HEK293 (cell line): ENCODE results near the gene FSTL5.

Experiments
- BCL11B ChIP-seq: fragments of 450-650 bp; formaldehyde crosslinking; IDR thresholded peaks from 2 replicates; pipeline ENCODE4 v1.5.1; 2016; ENCODE audit warnings: low read depth, missing biosample characterization, missing genetic modification characterization
- TF ChIP-seq, protein P1 (sequence below): fragments of 450-650 bp; formaldehyde crosslinking; IDR thresholded peaks from 2 replicates; pipeline ENCODE4 v1.5.1; 2016; ENCODE audit warnings: missing biosample characterization, missing genetic modification characterization, borderline replicate concordance

DNA sequence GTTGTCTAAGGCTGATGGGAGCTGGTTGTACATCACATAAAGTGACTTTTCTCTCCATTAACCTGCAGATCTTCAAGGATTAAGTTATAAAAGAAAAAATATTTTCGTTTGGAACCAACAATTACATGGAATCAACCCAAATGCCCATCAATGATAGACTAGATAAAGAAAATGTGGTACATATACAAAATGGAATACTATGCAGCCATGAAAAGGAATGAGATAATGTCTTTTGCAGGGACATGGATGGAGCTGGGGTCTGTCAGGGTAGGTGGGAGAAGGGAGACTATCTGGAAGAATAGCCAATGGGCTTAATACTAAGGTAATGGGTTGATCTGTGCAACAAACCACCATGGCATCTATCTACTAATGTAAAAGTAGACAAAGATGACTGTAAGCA lies 313.2 kb downstream of the FSTL5 start:
- TF ChIP-seq, protein P1, sequence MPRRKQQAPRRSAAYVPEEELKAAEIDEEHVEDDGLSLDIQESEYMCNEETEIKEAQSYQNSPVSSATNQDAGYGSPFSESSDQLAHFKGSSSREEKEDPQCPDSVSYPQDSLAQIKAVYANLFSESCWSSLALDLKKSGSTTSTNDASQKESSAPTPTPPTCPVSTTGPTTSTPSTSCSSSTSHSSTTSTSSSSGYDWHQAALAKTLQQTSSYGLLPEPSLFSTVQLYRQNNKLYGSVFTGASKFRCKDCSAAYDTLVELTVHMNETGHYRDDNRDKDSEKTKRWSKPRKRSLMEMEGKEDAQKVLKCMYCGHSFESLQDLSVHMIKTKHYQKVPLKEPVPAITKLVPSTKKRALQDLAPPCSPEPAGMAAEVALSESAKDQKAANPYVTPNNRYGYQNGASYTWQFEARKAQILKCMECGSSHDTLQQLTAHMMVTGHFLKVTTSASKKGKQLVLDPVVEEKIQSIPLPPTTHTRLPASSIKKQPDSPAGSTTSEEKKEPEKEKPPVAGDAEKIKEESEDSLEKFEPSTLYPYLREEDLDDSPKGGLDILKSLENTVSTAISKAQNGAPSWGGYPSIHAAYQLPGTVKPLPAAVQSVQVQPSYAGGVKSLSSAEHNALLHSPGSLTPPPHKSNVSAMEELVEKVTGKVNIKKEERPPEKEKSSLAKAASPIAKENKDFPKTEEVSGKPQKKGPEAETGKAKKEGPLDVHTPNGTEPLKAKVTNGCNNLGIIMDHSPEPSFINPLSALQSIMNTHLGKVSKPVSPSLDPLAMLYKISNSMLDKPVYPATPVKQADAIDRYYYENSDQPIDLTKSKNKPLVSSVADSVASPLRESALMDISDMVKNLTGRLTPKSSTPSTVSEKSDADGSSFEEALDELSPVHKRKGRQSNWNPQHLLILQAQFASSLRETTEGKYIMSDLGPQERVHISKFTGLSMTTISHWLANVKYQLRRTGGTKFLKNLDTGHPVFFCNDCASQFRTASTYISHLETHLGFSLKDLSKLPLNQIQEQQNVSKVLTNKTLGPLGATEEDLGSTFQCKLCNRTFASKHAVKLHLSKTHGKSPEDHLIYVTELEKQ (tag by site-specific recombination) = no peak
- no peak for TF ChIP-seq BCL11B (tag by site-specific recombination)
